Thyroid gland (tissue), 4 donors: ENCODE results near the gene SIX3.

ENCODE experiments used
- CTCF ChIP-seq, 6 experiments: fragments of 200-600 bp in 3 of 6; fragments of 450-650 bp in 3 of 6; sonication (generic) in 3 of 6; IDR thresholded peaks; one replicate each; pipeline ENCODE4 v1.5.1; 2016 to 2019; ENCODE audit warnings: antibody characterized with exemption in 6 of 6, mild to moderate bottlenecking in 2 of 6, inconsistent platforms in 1 of 6, moderate library complexity in 1 of 6
- POLR2A ChIP-seq, 2 donors: fragments of 450-650 bp; IDR thresholded peaks; one replicate each; pipeline ENCODE4 v1.6.1; 2017; ENCODE audit warnings: antibody characterized with exemption in 2 of 2, mild to moderate bottlenecking in 2 of 2, moderate library complexity in 1 of 2

GRCh38 chr2:44937688-44938240 is 3.7 kb upstream of the SIX3 start:
- no peak for TF ChIP-seq CTCF (IDR thresholded peaks at IDR 0.05)
- TF ChIP-seq POLR2A (IDR thresholded peaks at IDR 0.05) = no peak
